Measurements from ENCODE around the gene PAN3. TPM values are rescaled to one million over a fixed set of nuclear protein-coding genes. Genes with fewer than 3 reads are reported as not detected.

PAN3 gene
- total and polyA plus RNA-seq, 2 experiments from 2014 or later = 27.4 to 58.2 TPM

DNA sequence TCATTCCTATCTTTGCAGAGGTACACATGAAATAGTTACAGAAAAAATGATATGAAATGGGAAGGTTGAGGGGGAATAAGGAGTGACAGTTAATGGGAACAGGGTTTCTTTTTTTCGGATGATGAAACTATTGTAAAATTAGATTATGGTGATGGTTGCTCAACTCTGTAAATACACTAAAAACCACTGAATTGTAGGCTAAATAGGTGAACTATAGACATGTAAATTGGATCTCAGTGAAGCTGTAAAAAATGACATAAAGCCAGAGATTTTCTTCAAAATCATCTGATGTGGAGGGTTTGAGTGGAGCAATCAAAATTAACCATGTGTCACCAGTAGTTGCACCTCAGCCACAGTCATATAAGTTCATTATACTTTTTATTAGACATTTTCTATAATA is 31.4 kb upstream of the PAN3 start (continued):
- TF ChIP-seq CREB1 (CRISPR knock-in tag; IDR thresholded peaks at IDR 0.05; ENCODE audit: low read depth) (no peak), EZH2phosphoT487 (IDR thresholded peaks at IDR 0.05; ENCODE audit: unreplicated experiment) (no peak), POLR2AphosphoS5 (IDR thresholded peaks at IDR 0.05; ENCODE audit: low read depth) (no peak)

DNA sequence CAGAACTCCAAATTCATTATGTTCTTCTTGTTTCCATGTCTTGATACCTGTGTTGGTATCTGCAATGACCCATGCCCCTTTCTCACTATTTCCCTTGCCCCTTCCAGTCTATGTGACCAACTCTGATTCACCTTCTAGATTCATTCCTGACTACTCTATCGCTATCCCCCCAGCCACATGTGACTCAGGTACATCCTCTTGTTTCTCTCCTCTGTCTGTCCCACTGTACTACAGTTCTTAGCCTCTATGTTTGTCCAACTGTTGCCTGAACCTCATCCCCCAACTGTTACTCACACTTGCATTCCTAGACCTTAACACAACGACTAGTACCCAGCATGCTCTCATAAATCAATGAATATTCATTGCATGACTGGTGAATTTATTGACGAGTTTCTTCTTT is 27.9 kb upstream of the PAN3 start:
- no peak overlapping the region for H3K27ac Mint-ChIP-seq
- no peak for DNase-seq (ENCODE audit: low spot score)
- Histone ChIP-seq H4K20me1 (replicated peaks; ENCODE audit: insufficient read depth) (no peaks in the 10 kb centered on the region), H3K4me2 (no peak overlapping the region), H2AFZ (0 out of 2 replicates have a peak overlapping the region, but pooled peaks have one; percentile 38), H3K27ac (ENCODE audit: low read depth) (no peak overlapping the region), H3K79me2 (replicated peaks; ENCODE audit: insufficient read depth) (no peaks in the 10 kb centered on the region), H3F3A (replicated peaks; ENCODE audit: low read depth) (no peaks in the 10 kb centered on the region), H3K9me2 (ENCODE audit: insufficient read depth) (no peaks in the 10 kb centered on the region), H3K4me1 (ENCODE audit: insufficient read depth) (no peaks in the 10 kb centered on the region), H3K36me3 (ENCODE audit: insufficient read depth) (no peaks in the 10 kb centered on the region), H3K4me3 (no peak overlapping the region), H3K27me3 (ENCODE audit: insufficient read depth) (no peaks in the 10 kb centered on the region)
- no peak overlapping the region for H3K4me3 Mint-ChIP-seq
- no peaks in the 10 kb centered on the region for H3K9me3 Mint-ChIP-seq
- peaks cover 4% of the 10 kb centered on the region; the same call in 2 of the 3 replicates for H3K4me1 Mint-ChIP-seq
- H3K36me3 Mint-ChIP-seq (ENCODE audit: low read depth) = no peaks in the 10 kb centered on the region
- no peak for TF ChIP-seq JUNB (IDR thresholded peaks at IDR 0.05; ENCODE audit: unreplicated experiment)
- TF ChIP-seq EZH2phosphoT487 (IDR thresholded peaks at IDR 0.05; ENCODE audit: unreplicated experiment) = no peak
- TF ChIP-seq, protein P1, sequence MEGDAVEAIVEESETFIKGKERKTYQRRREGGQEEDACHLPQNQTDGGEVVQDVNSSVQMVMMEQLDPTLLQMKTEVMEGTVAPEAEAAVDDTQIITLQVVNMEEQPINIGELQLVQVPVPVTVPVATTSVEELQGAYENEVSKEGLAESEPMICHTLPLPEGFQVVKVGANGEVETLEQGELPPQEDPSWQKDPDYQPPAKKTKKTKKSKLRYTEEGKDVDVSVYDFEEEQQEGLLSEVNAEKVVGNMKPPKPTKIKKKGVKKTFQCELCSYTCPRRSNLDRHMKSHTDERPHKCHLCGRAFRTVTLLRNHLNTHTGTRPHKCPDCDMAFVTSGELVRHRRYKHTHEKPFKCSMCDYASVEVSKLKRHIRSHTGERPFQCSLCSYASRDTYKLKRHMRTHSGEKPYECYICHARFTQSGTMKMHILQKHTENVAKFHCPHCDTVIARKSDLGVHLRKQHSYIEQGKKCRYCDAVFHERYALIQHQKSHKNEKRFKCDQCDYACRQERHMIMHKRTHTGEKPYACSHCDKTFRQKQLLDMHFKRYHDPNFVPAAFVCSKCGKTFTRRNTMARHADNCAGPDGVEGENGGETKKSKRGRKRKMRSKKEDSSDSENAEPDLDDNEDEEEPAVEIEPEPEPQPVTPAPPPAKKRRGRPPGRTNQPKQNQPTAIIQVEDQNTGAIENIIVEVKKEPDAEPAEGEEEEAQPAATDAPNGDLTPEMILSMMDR (conservative IDR thresholded peaks at IDR 0.05; ENCODE audit: low read depth in 2 of 2) = no peak
- TF ChIP-seq, protein P2, sequence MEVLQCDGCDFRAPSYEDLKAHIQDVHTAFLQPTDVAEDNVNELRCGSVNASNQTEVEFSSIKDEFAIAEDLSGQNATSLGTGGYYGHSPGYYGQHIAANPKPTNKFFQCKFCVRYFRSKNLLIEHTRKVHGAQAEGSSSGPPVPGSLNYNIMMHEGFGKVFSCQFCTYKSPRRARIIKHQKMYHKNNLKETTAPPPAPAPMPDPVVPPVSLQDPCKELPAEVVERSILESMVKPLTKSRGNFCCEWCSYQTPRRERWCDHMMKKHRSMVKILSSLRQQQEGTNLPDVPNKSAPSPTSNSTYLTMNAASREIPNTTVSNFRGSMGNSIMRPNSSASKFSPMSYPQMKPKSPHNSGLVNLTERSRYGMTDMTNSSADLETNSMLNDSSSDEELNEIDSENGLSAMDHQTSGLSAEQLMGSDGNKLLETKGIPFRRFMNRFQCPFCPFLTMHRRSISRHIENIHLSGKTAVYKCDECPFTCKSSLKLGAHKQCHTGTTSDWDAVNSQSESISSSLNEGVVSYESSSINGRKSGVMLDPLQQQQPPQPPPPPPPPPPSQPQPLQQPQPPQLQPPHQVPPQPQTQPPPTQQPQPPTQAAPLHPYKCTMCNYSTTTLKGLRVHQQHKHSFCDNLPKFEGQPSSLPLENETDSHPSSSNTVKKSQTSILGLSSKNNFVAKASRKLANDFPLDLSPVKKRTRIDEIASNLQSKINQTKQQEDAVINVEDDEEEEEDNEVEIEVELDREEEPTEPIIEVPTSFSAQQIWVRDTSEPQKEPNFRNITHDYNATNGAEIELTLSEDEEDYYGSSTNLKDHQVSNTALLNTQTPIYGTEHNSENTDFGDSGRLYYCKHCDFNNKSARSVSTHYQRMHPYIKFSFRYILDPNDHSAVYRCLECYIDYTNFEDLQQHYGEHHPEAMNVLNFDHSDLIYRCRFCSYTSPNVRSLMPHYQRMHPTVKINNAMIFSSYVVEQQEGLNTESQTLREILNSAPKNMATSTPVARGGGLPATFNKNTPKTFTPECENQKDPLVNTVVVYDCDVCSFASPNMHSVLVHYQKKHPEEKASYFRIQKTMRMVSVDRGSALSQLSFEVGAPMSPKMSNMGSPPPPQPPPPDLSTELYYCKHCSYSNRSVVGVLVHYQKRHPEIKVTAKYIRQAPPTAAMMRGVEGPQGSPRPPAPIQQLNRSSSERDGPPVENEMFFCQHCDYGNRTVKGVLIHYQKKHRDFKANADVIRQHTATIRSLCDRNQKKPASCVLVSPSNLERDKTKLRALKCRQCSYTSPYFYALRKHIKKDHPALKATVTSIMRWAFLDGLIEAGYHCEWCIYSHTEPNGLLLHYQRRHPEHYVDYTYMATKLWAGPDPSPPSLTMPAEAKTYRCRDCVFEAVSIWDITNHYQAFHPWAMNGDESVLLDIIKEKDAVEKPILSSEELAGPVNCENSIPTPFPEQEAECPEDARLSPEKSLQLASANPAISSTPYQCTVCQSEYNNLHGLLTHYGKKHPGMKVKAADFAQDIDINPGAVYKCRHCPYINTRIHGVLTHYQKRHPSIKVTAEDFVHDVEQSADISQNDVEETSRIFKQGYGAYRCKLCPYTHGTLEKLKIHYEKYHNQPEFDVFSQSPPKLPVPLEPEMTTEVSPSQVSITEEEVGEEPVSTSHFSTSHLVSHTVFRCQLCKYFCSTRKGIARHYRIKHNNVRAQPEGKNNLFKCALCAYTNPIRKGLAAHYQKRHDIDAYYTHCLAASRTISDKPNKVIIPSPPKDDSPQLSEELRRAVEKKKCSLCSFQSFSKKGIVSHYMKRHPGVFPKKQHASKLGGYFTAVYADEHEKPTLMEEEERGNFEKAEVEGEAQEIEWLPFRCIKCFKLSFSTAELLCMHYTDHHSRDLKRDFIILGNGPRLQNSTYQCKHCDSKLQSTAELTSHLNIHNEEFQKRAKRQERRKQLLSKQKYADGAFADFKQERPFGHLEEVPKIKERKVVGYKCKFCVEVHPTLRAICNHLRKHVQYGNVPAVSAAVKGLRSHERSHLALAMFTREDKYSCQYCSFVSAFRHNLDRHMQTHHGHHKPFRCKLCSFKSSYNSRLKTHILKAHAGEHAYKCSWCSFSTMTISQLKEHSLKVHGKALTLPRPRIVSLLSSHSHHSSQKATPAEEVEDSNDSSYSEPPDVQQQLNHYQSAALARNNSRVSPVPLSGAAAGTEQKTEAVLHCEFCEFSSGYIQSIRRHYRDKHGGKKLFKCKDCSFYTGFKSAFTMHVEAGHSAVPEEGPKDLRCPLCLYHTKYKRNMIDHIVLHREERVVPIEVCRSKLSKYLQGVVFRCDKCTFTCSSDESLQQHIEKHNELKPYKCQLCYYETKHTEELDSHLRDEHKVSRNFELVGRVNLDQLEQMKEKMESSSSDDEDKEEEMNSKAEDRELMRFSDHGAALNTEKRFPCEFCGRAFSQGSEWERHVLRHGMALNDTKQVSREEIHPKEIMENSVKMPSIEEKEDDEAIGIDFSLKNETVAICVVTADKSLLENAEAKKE (CRISPR knock-in tag; IDR thresholded peaks at IDR 0.05) = no peak
- TF ChIP-seq, protein P3, sequence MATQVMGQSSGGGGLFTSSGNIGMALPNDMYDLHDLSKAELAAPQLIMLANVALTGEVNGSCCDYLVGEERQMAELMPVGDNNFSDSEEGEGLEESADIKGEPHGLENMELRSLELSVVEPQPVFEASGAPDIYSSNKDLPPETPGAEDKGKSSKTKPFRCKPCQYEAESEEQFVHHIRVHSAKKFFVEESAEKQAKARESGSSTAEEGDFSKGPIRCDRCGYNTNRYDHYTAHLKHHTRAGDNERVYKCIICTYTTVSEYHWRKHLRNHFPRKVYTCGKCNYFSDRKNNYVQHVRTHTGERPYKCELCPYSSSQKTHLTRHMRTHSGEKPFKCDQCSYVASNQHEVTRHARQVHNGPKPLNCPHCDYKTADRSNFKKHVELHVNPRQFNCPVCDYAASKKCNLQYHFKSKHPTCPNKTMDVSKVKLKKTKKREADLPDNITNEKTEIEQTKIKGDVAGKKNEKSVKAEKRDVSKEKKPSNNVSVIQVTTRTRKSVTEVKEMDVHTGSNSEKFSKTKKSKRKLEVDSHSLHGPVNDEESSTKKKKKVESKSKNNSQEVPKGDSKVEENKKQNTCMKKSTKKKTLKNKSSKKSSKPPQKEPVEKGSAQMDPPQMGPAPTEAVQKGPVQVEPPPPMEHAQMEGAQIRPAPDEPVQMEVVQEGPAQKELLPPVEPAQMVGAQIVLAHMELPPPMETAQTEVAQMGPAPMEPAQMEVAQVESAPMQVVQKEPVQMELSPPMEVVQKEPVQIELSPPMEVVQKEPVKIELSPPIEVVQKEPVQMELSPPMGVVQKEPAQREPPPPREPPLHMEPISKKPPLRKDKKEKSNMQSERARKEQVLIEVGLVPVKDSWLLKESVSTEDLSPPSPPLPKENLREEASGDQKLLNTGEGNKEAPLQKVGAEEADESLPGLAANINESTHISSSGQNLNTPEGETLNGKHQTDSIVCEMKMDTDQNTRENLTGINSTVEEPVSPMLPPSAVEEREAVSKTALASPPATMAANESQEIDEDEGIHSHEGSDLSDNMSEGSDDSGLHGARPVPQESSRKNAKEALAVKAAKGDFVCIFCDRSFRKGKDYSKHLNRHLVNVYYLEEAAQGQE (IDR thresholded peaks at IDR 0.05; ENCODE audit: unreplicated experiment) = no peak
- no peak for TF ChIP-seq POLR2AphosphoS5 (IDR thresholded peaks at IDR 0.05; ENCODE audit: low read depth)
- H3K27me3 Mint-ChIP-seq (ENCODE audit: insufficient read depth, low read depth, poor library complexity) = no peaks in the 10 kb centered on the region
- ATAC-seq = no peak

Measured in GM23338 (cell line).